ENCODE measurements around the gene GPN2.

The GPN2 gene

DNA sequence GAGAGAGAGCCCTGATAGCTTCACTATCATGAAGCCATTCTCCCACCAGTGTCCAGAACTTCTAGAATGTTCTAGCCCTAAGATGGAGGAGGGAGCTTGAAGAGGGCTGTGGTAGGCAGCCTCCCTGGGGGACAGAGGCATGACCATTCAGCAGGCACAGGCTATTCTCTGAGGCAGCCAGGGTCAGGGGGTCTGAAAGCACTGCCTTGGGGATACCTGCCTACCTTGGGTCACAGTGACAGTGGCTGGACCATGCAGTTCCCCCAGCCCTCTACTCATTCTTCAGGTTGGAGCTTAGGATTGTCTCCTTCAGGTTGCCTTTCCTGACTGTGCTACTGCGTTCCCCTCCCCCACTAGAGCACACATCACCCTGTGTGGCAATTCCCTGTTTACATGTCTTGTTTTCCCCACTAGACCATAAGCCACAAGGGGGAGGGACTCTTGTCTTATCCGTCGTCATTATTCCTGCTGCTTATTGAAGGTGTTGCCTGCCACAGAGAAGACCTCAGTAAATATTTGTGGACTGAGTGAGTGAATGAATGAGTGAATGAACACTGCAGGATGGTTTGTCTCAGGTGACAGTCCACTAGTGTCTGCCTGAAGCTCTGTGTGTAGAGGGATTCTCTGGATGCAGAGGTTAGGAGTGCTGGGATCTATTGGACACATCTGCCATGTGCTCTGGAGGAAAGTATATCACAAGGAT is 58.4 kb downstream of the GPN2 start:
- no peak for DNase-seq

DNA sequence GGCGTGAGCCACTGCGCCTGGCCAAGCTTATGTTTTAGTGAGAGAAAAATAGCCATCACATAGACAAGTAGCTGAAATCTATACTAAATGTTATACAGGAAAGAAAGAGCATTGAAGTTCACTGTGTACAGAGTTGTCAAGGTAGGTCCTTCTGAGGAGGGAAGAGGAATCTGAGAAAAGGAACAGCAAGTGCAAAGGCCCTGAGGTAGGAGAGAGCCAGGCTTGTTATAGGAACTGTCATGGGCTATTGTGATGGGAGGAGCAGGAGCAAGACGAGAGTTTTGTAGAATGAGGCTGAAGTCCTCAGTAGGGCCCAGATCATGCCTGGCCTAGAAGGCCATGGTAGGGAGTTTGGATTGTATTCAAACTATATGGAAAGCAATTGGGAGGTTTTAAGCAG is 59.0 kb downstream of the GPN2 start:
- no peak for DNase-seq

DNA sequence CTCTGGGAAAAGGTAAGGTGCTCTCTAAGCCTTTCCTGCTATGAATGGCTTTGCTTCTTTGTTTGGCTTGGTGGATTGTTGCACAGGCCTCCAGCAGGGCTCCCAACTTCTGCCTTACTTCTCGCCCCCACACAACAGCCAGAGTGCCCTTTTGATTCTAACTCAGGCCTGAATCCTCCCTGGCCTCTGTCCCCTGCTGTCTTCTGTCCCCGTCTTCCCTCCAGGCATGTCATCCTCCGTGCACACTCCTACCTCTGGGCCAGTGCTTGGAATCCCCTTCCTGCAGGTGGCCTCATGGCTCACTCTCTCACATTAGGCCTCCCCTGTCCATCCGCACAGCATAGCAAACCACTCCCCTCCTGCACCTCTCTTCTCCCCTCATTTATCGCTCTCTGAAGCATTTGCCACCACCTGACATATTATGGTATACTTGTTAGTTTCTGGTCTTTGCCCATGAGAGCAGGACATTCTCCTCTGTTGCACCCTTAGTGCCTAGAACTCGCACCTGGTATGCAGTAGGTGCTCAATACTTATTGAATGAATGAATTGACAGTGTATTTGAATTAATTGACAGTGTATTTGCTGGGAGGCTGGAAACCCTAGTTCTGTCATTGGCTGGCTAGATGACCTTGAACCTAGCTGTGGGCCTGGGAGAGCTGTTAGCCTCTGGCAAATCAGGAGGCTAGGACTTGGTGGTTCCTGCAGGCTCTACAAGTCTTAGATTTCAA is 60.7 kb downstream of the GPN2 start:
- DNase-seq: no peak

DNA sequence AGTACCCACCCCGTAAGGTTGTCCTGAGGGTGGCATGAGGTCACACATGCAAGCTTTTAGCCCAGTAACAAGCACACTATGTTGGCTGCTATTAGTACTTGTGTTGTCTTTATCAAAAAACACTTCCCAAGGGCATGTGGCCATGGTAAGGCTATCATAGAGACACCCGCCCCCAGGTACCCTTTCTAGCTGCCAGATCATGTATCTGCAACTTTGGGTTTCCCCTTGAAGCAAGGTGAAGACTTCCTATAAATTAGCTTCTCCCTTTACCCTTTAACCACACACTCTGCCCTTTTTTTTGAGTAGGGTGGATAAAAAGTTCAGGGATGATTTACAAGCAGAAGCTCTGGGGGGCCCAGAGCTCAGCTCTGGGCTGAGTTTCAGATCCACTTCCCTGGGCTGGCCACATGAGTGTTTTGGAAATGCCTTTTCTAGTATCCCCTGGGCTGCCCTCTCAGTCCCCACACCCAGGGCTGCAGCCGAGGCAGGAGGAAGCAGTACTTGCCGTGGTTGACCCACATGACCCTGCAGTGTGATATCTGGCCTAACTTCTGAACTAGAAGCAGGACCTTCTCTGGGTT is 61.6 kb downstream of the GPN2 start:
- no peak for DNase-seq

DNA sequence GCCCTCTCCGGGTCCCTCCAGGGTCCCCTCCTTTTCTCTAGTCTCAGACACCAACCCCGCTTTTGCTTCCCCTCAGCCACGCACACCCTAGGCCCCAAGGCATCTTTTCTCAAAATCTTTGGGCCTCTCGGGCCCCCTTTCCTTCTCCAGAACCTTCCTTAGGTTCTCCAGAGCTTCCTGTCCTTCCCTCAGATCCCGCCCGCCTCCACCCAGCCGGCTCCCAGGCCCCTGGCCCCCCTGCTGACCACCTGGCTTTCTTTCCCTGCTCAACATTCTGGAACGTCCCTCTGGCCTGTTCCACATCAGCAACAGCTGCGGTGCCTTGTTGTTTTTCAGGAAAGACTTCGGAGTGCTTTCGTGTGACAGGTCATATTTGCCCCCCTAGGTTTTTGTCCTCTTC is 62.4 kb downstream of the GPN2 start:
- peak; percentile 46 for DNase-seq

DNA sequence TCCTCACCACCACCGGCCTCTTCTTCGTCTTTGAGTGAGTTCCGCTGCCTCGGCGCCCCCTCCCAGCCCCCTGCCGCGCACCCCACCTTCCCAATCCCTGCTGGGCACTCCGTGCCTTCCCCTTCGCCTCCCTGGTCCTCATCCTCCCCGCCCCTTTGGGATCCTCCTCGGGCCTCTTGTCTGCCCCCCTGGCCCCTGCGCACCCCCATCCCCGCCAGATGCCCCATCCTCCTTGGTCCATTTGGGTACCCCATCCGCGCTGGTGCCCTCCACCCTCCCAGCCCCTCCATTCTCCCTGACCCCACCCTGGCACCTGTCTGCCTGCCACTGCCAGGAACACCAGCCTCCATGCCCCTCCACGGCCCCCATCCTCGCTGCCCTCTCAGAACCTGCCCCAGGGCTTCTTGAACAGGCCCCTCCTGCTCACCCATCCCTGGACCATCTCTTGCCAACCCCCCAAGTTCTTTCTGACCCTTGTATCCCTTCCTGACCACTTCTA is 62.9 kb downstream of the GPN2 start:
- no peak for DNase-seq

DNA sequence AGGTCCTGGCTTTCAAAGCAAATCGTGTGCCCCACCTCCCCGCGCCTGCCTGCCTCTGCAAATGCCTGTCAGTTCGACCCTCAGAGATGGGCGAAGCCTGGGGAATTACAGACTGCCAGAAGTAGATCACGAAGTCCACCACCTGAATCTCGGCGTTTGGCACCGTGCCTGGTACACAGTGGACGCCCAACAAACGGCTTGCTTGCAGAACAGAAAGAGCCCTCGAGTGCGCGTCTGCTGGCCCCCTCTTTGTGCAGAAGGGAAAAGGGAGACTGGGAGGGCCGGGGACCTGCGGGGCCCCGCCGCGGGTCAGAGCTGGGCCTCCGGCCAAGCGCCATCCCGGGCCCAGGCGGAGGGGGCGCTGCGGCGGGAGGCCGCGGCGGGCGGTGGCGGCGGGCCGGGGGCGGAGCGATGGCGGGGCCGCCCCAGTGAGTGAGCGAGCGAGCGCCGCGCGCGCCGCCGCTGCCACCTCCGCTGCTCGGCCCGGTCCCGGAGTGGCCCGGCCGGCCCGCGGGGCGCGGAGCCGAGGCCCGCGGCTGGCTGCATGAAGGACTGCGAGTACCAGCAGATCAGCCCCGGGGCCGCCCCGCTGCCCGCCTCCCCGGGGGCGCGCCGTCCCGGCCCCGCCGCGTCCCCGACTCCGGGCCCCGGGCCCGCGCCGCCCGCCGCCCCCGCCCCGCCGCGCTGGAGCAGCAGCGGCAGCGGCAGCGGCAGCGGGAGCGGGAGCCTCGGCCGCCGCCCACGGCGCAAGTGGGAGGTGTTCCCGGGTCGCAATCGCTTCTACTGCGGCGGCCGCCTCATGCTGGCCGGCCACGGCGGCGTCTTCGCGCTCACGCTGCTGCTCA is 63.6 kb downstream of the GPN2 start, which contains the start of gene ZDHHC18:
TSS of gene ZDHHC18 (plus strand) at position 428 of the 845 bp plus-strand sequence. CDS start at position 545, 117 bp downstream.
- DNase-seq: peak; percentile 78
